Limb (tissue), 2 donors: ENCODE results near the gene TMEM80.
"Not testable (repeated sequence)": the region's sequence is repeated elsewhere in the genome, so short reads cannot be mapped to it uniquely, and the experiment has no call there.

ENCODE experiments used
- DNase-seq, 2 donors: peaks; one replicate each; pipeline ENCODE4 v3.0.0-alpha.2; 2016; ENCODE audit errors: extremely low spot score in 2 of 2

Gene TMEM80

GRCh38 chr11:679271-680207 is 16.1 kb upstream of the TMEM80 start:
- no peak for DNase-seq

GRCh38 chr11:680476-680875 is 15.1 kb upstream of the TMEM80 start:
- DNase-seq: no peak

- DNase-seq: no peak
Measured at GRCh38 chr11:680970-681369, 14.6 kb upstream of the TMEM80 start.

GRCh38 chr11:686451-687243 is 9.0 kb upstream of the TMEM80 start:
- DNase-seq: no peak

GRCh38 chr11:687751-688150 is 7.9 kb upstream of the TMEM80 start:
- DNase-seq: no peak

GRCh38 chr11:688681-689080 is 6.9 kb upstream of the TMEM80 start:
- DNase-seq: no peak

GRCh38 chr11:689625-690024 is 6.0 kb upstream of the TMEM80 start:
- no peak for DNase-seq

- DNase-seq: not testable (repeated sequence)
Measured at GRCh38 chr11:690244-690643, 5.4 kb upstream of the TMEM80 start.

- no peak for DNase-seq
Measured at GRCh38 chr11:690738-691633, 4.6 kb upstream of the TMEM80 start.

GRCh38 chr11:691710-692590 is 3.7 kb upstream of the TMEM80 start:
- DNase-seq: no peak

GRCh38 chr11:692824-693414 is 2.7 kb upstream of the TMEM80 start:
- DNase-seq: no peak

- no peak for DNase-seq
Measured at GRCh38 chr11:693415-693831, 2.2 kb upstream of the TMEM80 start.

- DNase-seq: no peak
Measured at GRCh38 chr11:693887-694562, 1.6 kb upstream of the TMEM80 start.

GRCh38 chr11:694563-695287 is 891 bp upstream of the TMEM80 start, which contains the start of gene DEAF1:
Gene DEAF1 (minus strand): TSS chr11:695222. CDS start chr11:695047, 175 bp downstream.
- DNase-seq: peak; percentile 99

GRCh38 chr11:695288-695537 is 403 bp upstream of the TMEM80 start:
- no peak for DNase-seq

- DNase-seq: no peak
Measured at GRCh38 chr11:696955-697491, 1.4 kb downstream of the TMEM80 start.

- no peak for DNase-seq
Measured at GRCh38 chr11:697811-698311, 2.2 kb downstream of the TMEM80 start.

GRCh38 chr11:698493-699115 is 3.0 kb downstream of the TMEM80 start:
- DNase-seq: no peak
